HL-60 (cell line): ENCODE data around the gene SLC8A2.
"Not testable (repeated sequence)": the region's sequence is repeated elsewhere in the genome, so short reads cannot be mapped to it uniquely, and the experiment has no call there.

Experiments used
- DNase-seq, 2 experiments: peaks; one replicate each; pipeline ENCODE4 v3.0.0-alpha.2; 2010 to 2020; ENCODE audit warnings: low read depth in 1 of 2, low spot score in 1 of 2
- H3K27ac ChIP-seq: fragments of 250-450 bp; sonication (Bioruptor Pico); replicated peaks from 2 replicates; pipeline ENCODE4 v1.5.1; 2020; ENCODE audit warnings: mild to moderate bottlenecking, moderate library complexity
- H3K27me3 ChIP-seq: fragments of 250-450 bp; sonication (Bioruptor Pico); 2 replicates; pipeline ENCODE4 v1.5.1; 2021; ENCODE audit warnings: mild to moderate bottlenecking, moderate library complexity; ENCODE audit not compliant: insufficient read depth, poor library complexity, severe bottlenecking
- H3K4me3 ChIP-seq: replicated peaks from 2 replicates; pipeline ENCODE4 v1.5.1; 2011; ENCODE audit warnings: mild to moderate bottlenecking, control low read depth, low read length; ENCODE audit not compliant: insufficient read depth
- GABPA ChIP-seq: IDR thresholded peaks from 2 replicates; pipeline ENCODE4 v1.6.1; 2012; ENCODE audit warnings: low read depth
- POLR2AphosphoS5 ChIP-seq: IDR thresholded peaks from 2 replicates; pipeline ENCODE4 v1.6.1; 2012; ENCODE audit warnings: low read depth
- SPI1 ChIP-seq: IDR thresholded peaks from 2 replicates; pipeline ENCODE4 v1.6.1; 2012; ENCODE audit warnings: low read depth, mild to moderate bottlenecking, borderline replicate concordance
- TF ChIP-seq, protein P1 (sequence below): IDR thresholded peaks from 2 replicates; pipeline ENCODE4 v1.6.1; 2012; ENCODE audit warnings: low read depth; ENCODE audit not compliant: insufficient replicate concordance
- TF ChIP-seq, protein P2 (sequence below): IDR thresholded peaks from one replicate; pipeline ENCODE4 v1.5.1; 2011; ENCODE audit warnings: low read length, control low read depth, inconsistent platforms; ENCODE audit not compliant: insufficient read depth

Gene SLC8A2

GRCh38 chr19:47416643-47416985 lies 55.1 kb downstream of the SLC8A2 start:
- TF ChIP-seq POLR2AphosphoS5: no peak
- TF ChIP-seq, protein P1, sequence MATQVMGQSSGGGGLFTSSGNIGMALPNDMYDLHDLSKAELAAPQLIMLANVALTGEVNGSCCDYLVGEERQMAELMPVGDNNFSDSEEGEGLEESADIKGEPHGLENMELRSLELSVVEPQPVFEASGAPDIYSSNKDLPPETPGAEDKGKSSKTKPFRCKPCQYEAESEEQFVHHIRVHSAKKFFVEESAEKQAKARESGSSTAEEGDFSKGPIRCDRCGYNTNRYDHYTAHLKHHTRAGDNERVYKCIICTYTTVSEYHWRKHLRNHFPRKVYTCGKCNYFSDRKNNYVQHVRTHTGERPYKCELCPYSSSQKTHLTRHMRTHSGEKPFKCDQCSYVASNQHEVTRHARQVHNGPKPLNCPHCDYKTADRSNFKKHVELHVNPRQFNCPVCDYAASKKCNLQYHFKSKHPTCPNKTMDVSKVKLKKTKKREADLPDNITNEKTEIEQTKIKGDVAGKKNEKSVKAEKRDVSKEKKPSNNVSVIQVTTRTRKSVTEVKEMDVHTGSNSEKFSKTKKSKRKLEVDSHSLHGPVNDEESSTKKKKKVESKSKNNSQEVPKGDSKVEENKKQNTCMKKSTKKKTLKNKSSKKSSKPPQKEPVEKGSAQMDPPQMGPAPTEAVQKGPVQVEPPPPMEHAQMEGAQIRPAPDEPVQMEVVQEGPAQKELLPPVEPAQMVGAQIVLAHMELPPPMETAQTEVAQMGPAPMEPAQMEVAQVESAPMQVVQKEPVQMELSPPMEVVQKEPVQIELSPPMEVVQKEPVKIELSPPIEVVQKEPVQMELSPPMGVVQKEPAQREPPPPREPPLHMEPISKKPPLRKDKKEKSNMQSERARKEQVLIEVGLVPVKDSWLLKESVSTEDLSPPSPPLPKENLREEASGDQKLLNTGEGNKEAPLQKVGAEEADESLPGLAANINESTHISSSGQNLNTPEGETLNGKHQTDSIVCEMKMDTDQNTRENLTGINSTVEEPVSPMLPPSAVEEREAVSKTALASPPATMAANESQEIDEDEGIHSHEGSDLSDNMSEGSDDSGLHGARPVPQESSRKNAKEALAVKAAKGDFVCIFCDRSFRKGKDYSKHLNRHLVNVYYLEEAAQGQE: no peak
- TF ChIP-seq SPI1: no peak
- no peak for TF ChIP-seq GABPA
- TF ChIP-seq, protein P2, sequence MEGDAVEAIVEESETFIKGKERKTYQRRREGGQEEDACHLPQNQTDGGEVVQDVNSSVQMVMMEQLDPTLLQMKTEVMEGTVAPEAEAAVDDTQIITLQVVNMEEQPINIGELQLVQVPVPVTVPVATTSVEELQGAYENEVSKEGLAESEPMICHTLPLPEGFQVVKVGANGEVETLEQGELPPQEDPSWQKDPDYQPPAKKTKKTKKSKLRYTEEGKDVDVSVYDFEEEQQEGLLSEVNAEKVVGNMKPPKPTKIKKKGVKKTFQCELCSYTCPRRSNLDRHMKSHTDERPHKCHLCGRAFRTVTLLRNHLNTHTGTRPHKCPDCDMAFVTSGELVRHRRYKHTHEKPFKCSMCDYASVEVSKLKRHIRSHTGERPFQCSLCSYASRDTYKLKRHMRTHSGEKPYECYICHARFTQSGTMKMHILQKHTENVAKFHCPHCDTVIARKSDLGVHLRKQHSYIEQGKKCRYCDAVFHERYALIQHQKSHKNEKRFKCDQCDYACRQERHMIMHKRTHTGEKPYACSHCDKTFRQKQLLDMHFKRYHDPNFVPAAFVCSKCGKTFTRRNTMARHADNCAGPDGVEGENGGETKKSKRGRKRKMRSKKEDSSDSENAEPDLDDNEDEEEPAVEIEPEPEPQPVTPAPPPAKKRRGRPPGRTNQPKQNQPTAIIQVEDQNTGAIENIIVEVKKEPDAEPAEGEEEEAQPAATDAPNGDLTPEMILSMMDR: no peak
- H3K4me3 ChIP-seq: no peak overlapping the region
- DNase-seq: no peak
- no peak overlapping the region for H3K27ac ChIP-seq
- H3K27me3 ChIP-seq: peaks cover 67% of the 10 kb centered on the region

GRCh38 chr19:47415953-47416642 lies 55.6 kb downstream of the SLC8A2 start:
- H3K27me3 ChIP-seq: peaks cover 61% of the 10 kb centered on the region
- no peak overlapping the region for H3K4me3 ChIP-seq
- TF ChIP-seq, protein P2: no peak
- TF ChIP-seq POLR2AphosphoS5: no peak
- no peak for TF ChIP-seq GABPA
- TF ChIP-seq, protein P1: no peak
- TF ChIP-seq SPI1: no peak
- DNase-seq: no peak
- no peak overlapping the region for H3K27ac ChIP-seq

DNA sequence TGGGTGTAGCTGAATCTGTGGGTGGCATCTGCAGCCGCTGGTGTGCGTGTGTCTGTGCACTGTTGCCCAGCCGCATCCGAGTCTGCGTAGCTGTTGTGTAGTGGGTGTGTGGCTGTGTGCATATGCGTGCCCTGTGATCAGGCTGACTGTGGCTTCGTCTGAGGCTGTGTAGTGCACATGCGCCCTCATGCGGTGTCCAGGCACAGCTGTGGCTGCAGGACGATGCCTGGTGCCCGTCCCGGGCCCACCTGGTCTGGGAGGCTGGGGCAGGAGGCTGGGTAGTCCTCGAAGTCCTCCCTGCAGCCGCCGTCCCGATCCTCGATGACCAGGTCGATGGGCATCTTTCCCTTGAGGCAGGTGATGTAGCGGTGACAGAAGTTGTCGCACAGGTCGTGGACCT lies 57.2 kb downstream of the SLC8A2 start:
- TF ChIP-seq, protein P2: peak; percentile 41
- TF ChIP-seq POLR2AphosphoS5: no peak
- no peak overlapping the region for H3K4me3 ChIP-seq
- H3K27me3 ChIP-seq: peaks cover 46% of the 10 kb centered on the region
- DNase-seq: peak in 1 of 2 experiments; percentile 63
- no peak overlapping the region for H3K27ac ChIP-seq

DNA sequence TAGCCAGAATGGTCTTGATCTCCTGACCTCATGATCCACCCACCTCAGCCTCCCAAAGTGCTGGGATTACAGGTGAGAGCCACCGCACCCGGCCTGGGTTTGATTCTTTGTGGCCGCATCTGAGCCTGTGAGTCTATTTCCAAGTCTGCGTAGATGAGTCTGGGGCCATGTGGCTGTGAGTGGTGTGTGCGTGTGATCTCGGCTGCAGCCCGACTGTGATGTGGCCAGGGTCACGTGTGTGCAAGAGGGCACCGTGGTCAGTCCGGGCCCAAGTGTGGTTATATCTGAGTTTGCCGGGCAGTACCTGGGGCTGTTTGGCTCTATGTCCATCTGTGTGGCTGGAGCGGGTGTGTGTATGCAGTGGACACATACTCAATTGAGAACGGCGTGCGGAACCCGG lies 57.8 kb downstream of the SLC8A2 start:
- no peak overlapping the region for H3K27ac ChIP-seq
- peaks cover 46% of the 10 kb centered on the region for H3K27me3 ChIP-seq
- H3K4me3 ChIP-seq: no peak overlapping the region
- TF ChIP-seq GABPA: no peak
- no peak for TF ChIP-seq POLR2AphosphoS5
- TF ChIP-seq, protein P2: no peak
- no peak for TF ChIP-seq SPI1
- TF ChIP-seq, protein P1: no peak
- DNase-seq: no peak

DNA sequence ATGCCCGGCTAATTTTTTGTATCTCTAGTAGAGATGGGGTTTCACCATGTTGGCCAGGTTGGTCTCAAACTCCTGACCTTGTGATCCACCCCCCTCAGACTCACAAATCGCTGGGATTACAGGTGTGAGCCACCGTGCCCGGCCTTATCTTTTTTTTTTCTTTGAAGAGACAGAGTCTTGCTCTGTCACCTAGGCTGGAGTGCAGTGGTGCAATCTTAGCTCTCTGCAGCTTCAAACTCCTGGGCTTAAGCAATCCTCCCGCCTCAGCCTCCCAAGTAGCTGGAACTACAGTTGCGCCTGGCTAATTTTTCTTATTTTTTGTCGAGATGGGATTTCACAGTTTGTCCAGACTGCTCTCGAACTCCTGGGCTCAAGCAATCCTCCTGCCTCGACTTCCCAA lies 60.0 kb downstream of the SLC8A2 start:
- H3K27me3 ChIP-seq: peaks cover 35% of the 10 kb centered on the region
- DNase-seq, H3K27ac ChIP-seq, H3K4me3 ChIP-seq: not testable (repeated sequence)
